Measurements from ENCODE around the gene PDZD2.
A peak's percentile ranks its signal among the peaks of the same experiment; 100 is the strongest.

PDZD2 gene

DNA sequence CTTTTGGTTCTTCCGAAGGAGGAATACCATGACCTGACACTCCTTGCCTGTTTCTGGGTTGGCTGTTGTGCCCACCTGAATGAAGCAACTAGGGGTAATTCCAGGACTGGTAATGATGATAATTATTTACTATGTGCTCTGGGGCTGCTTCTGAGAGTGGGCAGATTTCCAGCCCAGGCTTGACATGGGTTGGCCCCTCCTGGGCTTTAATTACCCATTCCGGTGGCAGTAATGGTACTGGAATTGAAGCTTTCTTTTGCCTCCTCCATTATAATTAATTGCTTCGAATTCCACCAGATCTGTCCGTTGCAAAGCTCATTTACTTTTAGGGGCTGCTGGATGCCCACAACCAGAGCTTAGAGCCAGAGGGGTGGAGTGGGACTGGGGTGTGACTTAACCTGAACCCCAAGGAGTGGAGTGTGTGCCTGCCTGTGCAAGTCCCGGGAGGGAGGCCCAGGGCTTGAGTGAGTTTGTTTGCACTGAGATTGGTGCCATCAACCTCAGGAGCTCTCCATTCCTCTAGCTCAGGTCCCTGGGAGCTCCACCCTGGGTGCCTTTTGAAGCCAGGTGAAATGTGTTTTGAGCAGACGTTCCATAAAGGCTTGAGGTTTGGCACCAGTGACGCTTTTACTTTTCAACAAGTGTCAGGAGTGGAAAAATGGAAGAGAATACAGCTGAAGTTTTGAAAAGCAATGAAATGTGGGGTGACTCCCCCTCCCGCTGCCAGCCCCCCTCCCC, 214.6 kb downstream of the PDZD2 start:
- FAIRE-seq (no peak), DNase-seq (ENCODE audit: insufficient read length, low spot score) (no peak)
- TF ChIP-seq, protein P1, sequence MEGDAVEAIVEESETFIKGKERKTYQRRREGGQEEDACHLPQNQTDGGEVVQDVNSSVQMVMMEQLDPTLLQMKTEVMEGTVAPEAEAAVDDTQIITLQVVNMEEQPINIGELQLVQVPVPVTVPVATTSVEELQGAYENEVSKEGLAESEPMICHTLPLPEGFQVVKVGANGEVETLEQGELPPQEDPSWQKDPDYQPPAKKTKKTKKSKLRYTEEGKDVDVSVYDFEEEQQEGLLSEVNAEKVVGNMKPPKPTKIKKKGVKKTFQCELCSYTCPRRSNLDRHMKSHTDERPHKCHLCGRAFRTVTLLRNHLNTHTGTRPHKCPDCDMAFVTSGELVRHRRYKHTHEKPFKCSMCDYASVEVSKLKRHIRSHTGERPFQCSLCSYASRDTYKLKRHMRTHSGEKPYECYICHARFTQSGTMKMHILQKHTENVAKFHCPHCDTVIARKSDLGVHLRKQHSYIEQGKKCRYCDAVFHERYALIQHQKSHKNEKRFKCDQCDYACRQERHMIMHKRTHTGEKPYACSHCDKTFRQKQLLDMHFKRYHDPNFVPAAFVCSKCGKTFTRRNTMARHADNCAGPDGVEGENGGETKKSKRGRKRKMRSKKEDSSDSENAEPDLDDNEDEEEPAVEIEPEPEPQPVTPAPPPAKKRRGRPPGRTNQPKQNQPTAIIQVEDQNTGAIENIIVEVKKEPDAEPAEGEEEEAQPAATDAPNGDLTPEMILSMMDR (IDR thresholded peaks at IDR 0.05; ENCODE audit: insufficient read depth, missing control alignments): no peak

DNA sequence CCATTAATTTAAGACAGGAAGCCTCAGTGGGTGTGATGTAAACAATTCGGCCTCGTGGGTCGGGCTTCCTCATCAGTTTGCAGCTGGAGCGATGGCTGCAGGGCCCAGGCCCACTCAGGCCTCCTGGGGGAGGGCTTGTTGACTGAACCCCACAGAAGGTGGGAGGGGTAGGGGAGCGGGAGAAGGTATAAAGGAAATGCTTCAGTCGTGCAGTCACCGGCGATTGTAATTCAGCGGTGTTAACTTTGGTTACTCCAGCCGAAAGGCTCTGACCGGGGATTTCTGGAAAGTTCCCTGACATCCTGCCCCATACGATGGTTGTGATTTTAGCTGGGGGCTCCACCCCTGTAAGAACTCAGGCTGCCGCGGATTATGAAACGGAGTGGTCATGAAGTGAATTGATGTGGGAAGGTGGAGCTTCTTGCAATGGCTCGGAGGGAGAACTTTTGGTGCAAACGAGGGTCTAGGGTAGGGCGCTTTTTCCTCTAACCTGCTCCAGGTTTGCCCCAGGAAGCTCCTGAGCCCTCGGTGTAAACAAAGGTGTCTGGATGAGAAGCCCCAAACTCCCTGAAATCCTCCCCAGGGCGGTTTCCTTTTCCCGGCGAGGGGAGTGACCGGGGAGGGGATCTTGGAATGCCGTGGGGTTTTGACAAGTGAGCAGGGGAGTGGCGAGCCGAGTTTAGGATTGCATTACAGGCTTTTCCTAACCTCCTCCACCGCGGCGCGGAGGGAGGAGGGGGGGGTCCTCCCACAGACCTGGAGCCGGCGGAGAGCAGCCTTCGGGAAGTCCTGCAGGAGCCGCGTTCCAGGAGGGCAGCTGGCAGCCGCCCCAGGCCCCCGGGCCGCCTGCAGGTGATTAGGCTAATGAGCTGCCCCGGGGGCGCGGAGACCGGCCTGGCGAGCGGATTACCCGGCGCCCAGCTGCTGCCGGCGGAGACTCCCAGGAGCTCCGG, 215.5 kb downstream of the PDZD2 start:
- FAIRE-seq (no peak), DNase-seq (ENCODE audit: insufficient read length, low spot score) (peak; percentile 81)
- TF ChIP-seq, protein P1 (IDR thresholded peaks at IDR 0.05; ENCODE audit: insufficient read depth, missing control alignments): no peak

DNA sequence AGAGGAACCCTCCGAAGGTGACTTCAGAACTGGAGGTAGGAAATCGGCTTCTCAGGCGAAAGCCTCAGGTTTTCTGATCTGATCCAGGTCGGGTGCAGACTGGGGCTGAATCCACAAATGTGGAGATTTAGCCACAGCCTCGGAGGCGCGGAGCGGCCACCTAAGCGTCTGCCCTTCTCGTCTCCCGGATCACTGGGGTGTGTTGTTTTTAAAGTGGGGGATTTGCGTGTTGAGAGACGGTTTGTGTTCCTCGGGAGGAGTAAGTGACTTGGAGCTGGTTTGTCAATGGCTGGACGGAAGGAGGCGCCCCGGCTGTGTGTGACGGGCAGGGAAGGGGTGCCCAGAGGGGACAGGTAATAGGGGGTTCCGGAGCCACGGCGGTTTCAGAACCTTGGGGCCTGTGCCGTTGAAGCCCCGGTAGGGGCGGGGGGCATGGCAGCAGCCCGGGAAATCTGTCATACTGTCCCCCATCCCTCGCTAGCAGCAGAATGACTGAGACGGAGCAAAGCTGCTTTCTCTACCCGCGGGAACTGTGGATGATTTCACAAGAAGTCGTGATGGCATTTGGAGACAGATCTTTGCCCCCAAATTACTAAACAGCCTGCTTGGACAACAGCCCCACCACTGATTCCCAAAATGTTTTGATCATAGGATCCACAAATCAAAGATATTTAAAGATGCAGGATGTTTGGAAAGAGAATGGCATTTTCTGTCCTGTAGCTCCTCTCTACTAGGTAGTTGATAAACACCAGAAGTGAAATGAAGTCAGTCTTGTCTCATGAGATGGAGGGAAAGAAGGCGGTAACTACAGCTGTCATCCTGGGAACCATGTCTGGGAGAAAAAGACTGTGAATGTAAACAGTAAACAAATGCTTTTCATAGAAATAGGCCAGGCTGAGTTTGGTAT, 216.5 kb downstream of the PDZD2 start:
- no peak for FAIRE-seq
- TF ChIP-seq, protein P1 (IDR thresholded peaks at IDR 0.05; ENCODE audit: insufficient read depth, missing control alignments): peak; percentile 44
- DNase-seq (ENCODE audit: insufficient read length, low spot score): peak; percentile 45

DNA sequence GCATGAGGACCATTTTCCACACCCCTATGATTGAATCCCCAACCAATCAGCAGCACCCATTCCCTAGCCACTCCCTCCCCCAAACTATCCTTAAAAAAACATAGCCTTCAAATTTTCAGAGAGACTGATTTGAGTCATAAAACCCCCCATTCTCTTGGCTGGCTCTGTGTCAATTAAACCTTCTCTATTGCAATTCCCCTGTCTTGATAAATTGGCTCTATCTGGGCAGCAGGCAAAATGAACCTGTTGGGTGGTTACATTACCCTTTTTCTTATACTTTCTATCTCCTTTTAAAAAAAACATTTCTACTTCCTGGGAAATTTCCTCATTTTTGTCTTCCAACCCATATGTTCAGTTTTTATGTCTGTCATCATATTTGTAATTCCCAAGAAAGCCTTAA, 220.2 kb downstream of the PDZD2 start:
- TF ChIP-seq, protein P1 (IDR thresholded peaks at IDR 0.05; ENCODE audit: insufficient read depth, missing control alignments): no peak
- DNase-seq (ENCODE audit: insufficient read length, low spot score) (no peak), FAIRE-seq (no peak)

DNA sequence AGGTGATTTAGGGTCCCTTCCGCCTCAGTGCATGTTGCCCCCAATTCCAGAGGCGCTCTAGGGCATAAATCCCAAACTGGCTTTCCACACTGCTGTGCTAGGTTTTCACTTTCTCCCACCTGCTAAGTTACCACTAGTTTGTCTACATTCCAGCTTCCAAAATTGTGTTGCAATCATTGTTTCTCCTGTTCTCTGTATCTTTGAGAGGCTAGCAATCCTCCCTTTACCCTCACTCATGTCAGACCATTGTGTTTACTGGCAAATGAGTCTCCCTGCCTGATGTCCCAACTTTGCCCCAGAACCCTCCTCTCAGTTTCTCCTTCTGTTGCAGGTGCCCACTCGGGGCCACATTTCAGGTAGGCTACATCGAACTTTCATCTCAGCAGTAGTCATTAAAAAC, 221.3 kb downstream of the PDZD2 start:
- no peak for DNase-seq (ENCODE audit: insufficient read length, low spot score)
- no peak for FAIRE-seq
- TF ChIP-seq, protein P1 (IDR thresholded peaks at IDR 0.05; ENCODE audit: insufficient read depth, missing control alignments): no peak

DNA sequence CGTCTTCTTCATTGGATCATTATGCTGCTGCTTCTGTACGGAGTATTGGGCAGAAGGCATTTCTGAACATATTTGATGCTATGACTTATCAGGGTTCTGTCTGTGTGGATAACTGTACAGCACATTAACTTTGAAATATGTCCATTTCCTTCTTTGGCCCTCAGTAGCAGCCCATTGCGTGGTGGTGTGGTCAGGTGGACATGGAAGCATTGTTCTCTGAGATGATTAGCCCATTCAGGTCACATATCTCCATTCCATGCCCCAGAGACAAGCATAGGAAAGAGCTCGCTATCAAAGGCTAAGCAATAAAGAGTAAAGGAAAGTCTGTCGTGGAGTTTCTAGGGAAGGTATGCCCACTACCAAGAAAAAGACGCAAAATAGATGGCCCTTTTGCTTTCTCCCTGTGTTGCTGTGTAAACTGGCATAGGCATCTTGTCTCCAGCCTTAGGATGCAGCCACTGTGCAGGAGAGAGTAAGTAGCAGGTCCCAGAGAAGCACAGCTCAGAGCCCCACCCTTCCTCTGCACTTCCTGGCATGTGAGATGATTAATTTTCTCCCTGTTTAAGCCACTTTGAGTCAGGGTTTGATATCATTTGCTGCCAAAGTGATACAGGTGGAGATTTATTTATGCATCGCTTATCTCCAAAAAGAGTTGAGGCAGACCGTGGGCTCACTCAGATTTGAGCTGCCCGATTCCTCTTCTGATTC, 221.9 kb downstream of the PDZD2 start:
- DNase-seq (ENCODE audit: insufficient read length, low spot score) (no peak), FAIRE-seq (no peak)
- TF ChIP-seq, protein P1 (IDR thresholded peaks at IDR 0.05; ENCODE audit: insufficient read depth, missing control alignments): no peak

Measured in D721Med (cell line).